Right renal cortex interstitium (tissue), 3 donors: ENCODE data around the gene AUTS2. TPM values are rescaled to one million over a fixed set of nuclear protein-coding genes. Genes with fewer than 3 reads are reported as not detected.

Source experiments
- DNase-seq, 3 donors: peaks; one replicate each; pipeline ENCODE4 v3.0.0-alpha.2; 2013; ENCODE audit warnings: low read depth in 3 of 3, low spot score in 2 of 3
- polyA plus RNA-seq, 3 donors: library from polyadenylated mRNA; unstranded; fragments of 120-200 nt; gene quantifications; one replicate each; pipeline ENCODE4 v1.2.1, GENCODE V29; 2013; ENCODE audit not compliant: insufficient read length in 3 of 3

The AUTS2 gene
- polyA plus RNA-seq, 3 donors = 51.6 to 66.2 (median 55.2) TPM

DNA sequence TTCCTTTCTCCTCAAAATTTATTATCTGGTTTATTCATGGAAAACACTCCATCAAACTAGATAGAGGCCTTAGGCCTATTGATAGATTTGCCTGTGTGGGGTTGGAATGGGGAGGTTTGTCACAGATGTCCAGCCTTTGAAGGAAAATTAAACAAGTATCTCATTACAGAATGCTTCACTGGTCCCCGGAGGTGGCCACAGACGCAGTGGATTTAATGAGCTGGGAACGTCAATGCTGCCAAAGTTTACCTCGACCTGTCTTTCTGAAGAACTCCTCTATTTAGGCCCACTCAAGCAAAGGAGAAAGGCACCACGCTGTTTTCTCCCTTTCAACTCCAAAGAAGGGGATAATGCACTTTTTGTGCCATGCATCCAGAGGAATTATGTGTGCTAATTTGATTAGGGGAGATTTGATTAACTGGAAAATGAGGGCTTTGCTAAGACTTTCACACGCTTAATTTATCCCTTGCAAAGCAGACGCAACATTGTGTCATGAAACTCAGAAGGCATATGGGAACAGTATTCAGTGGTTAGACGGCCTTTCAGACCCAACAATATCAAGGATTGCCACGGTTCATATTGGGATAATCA lies 974.9 kb downstream of the AUTS2 start:
- DNase-seq = no peak

DNA sequence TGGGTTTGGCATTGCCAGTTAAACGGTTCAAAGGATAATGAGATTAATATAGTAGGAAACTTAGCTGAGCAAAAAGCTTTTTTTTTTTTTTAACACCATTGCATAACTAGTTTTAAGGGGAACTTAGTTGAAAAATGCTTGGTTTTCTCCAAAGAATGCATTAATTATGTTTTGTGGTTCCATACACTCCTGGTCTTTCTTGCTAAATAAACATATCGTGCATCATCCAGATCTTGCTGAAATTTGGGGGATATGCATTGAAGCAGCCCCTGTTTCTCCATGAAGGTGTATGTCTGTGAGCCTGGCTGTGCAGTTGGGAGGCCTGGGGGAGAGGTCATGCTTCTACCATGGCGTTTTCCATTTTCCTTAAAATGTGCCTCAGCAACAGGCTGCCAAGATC lies 975.4 kb downstream of the AUTS2 start:
- DNase-seq = no peak

DNA sequence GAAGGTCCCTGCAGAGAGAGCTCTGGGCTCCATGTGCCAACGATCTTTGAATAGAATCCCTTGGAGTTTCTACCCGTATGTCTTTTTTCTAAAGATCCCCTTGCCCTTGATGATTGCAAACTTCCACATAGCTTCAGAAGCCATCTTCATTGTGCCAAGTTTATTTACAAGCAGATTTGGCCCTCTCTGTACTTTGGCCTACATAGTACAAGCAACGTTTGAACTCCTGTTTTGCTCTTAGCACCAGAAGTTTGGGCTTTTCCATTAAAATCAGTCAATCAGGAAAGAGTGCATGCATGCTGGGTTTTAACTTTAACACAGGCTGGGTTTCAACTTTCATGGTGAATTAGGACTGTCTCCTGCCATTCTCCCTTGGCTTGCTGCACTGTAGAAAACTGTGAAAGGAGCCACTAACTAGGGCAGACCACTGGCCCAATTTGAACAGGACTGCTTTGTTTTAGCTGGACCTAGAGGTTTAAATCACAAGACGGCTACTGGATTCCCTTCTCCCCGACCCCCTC lies 976.1 kb downstream of the AUTS2 start:
- no peak for DNase-seq

DNA sequence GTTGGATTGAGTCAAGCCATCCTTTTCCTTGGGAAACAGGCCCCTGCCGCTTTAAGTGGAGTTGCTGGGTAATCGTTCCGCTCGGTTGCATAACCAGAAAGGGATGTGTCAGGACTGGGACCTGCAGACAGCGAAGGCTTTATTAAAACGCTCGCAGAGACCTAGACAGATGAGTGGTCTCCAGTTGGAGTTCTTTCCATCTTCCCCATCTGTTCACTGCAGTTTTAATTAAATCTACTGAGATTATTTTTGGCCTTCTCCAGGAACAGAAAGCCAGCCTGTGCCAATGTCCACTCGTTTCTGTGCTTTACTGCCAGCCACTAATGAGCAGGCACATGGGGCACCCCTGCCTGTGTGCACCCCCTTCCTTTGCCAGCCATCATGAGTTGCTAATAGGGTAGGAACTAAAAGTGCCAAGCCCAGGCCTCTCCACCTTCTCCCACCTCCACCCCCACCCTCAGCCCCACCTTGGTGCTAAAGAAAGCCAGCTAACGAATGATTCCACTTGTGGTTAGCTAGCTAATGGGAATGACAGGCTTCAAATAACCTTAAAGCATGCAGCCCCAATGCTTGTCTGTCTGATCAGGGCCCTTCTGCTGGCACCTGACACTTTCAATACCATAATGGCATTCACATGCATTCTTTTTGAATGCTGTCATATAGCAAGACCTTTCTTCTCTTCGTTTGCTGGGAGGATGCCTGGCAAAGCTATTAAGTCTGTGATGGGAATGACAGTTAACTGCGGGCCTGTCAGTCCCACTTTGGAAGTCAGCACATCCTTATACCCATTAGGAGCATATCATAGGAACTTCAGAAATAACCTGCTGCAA lies 976.9 kb downstream of the AUTS2 start:
- no peak for DNase-seq

DNA sequence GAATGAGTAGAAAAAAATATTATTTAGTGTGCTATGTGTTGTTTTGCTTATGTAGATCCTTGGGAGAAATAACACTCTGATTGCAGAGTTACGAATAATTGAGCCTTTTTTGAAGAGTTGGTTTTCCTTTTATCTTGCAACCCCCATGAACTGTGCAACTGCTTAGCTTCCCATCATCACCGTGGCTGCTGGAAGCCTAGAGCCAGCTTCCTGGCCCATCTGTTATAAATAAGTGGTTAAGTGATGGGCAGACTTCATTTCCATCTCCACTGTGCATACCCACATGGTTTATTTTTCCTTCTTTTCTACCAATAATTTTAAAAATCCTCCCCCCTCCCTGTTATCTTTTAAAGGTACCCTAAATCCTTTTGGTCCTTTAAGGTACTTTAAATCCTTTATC lies 978.8 kb downstream of the AUTS2 start:
- no peak for DNase-seq

DNA sequence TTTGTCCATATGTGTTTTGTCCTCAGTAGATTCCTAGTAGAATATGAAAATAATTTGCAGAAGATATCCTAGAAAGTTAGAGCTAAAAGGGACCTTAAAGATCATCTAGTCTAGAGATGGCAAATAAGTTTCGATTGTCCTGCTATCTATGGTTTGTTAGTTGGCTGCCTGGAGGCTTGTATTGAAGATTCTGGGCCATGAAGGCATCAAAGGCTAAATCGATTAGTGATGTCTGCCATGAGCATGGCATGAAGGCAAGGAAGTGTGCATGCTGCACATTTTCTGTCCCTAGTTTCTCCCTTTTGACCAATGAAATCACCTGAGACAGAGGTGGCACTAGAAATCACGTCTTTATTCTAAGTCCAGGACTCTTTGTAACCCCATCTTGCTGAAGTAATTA lies 979.9 kb downstream of the AUTS2 start:
- DNase-seq = no peak

DNA sequence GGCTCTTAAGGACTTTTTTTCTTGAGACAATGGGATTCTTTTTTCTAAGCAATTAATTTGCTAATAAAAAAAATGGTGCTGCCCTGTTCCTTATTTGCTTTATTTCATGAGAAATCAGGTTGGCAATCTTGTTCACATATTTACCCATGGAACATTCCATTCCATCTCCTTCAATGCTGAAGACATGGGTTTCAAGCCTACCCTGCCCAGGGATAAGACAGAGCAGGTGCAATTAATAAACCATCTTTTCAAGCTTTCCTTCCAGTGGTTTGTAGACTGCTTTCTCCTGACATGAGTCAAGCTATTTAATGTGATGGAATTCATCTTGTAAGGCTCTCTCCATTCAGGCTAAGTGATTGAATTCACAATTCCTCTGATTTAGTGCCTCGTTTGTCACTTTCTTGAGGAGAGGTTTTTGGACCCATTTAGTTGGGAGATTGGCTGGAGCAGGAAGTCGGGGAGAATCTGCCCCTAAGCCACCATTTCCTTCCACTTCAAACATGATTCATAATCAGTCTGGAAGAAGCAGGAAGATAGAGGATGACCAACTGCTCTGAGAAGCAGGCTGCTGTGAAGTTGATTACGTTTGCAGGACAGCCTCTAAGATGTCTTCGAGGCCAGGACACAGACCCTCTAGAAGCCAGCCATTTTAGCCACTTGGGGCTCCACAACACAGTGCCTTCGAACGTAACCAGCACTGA lies 981.3 kb downstream of the AUTS2 start:
- DNase-seq = no peak

DNA sequence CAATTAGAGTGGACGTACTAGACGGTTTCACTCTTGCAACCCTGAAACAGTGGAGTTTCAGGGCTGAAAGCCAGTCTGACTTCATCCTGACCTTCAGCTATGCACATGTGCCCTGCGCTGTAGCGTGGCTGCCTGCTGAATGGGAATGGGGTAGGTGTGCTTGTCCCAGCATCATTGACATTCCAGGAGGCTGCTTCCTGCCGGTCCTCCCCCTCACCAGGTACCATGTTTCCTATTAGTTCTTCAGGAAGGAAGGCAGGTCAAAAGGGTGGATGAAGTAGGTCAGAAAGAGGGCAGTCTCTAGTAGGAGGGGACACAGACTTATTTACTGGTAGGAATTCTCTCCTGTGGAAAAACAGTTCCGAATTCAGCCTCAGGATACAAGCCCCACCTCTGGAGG lies 981.9 kb downstream of the AUTS2 start:
- no peak for DNase-seq

DNA sequence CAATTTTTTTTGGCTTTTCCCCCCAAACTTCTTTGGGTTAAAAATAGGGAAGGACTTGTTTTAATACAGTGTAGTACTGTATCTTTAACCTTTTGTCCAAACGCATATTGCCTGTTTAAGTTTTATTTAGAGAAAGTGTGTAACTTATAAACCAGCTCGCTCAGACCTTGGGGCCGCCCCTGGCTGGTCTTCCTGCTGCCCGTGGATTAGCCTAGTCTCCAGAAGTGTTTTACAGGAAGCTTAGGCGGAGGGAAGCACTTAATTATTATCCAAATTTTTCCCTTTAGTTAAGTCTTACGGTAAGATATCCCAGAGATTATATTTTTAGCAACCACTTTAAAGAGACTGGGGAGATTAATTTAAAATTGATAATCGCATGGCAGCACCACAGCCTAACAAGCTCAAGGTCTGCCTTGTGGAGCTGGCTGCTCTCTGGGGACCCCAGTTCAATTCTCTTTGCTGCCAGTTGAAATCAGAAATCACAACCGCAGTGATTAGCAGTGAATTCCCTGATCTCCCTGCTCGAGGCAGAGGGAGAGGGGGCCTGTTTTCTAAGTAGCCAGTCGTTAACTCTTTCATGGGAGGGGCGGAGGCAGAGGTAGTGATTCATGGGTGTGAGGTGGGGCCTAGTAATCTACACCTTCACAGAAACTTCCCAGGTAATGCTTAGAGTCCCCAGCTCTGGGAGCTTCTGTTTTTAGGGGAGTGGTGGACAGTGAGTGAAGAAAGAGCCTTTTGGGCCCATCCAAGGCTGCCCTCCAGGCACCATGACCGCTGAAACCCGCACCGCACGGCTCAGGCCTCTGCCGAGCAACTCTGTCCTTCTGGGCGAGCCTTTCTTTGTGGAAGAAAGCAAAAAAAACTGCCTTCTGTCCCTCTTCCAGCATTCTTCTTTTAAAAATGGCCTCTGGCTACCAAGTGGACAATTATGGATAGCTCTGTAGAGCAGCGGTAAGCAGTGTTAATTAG lies 984.9 kb downstream of the AUTS2 start:
- no peak for DNase-seq

DNA sequence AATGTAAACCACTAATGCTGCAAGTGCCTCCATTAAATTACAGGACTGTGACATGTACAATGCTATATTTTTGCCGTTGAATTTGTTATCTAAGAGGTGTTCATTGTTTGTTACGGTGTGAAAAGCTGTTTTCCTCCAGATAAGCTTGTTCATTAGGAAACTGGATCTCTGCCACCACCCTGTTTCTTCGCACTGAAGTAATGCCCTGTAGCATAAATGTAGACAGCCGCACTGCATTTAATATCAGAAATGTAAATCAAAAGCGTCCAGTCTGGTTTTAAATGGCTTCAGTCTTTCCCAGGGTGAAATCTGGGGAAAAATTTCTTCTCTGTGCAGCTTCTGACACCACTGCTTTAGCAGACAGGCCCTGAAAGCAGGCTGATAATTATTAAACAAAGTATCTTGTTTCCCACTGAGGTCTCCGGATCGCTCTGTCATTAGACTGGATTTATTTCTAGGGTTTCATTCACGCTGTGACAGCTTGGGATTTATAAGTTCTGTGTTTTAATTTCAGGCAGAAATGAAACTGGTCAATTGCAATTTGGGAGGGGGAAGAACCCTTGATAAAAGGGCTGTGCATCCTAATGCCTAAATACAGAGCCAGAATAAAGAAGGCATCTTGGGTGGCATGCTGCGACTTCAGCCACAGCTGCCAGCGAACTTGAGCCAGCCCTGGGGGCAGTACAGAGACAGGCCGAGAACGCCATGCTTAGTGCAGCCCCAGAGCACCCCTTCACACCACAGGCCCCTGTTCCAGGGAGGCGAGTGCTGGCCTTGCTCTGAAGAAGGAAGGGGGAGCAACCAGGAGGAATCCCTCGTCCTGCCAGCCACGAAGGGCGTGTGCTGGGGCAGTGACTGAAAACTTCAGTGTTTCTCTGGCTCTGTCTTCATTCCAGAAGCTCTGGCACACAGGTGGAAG lies 985.9 kb downstream of the AUTS2 start:
- DNase-seq = no peak

DNA sequence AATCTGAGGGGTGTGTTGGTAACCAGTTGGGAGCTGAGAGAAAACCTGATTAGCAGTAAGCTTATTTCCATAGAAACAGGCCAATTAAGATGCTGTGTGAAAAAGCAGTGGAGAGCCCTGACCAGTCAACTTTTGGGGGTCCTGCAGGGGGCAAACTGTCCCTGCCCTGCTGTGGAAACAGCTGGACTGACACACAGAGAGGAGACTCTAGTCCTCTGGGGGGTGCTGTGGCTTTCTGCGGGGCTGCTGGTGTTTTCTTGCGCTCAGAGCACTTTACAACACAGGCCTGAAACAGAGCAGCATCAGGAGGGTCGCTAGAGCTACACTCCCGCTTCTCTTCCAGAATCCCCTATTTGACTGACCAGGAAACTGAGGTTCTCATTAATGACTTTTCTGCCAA lies 986.8 kb downstream of the AUTS2 start:
- no peak for DNase-seq

DNA sequence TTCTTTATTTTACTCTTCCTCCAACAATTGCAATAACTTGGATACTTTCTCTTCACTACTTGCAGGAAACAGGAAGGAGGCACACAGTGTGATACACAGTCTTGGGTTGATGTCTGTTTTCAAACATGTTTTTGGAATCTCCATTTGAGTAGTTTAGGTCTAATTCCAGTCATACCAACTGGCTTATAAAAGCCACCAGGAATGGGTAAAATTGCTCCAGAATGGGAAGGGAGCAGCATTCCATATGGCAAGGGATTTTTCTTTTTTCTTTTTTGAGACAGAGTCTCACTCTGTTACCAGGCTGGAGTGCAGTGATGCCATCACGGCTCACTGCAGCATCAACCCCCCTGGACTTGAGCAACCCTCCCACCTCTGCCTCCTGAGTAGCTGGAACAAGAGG lies 988.5 kb downstream of the AUTS2 start:
- no peak for DNase-seq

DNA sequence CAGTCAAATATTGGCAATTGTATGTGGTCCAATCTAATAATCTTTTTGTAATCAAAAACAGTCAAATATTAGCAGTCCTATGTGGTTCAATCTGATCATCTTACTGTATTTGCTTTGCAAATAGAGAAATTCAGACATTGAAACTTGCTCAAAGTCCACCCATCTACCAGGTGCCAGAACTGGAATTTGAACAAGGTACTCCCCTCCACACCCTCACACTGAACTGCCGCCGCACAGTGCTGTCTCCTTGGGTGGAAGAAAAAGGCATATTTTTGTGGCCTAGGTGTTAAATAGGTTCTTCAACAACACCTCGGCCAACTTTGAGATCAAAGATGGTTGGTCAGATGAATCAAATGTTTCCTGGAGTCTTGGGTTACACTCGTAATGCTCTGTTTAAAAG lies 989.5 kb downstream of the AUTS2 start:
- DNase-seq = no peak

DNA sequence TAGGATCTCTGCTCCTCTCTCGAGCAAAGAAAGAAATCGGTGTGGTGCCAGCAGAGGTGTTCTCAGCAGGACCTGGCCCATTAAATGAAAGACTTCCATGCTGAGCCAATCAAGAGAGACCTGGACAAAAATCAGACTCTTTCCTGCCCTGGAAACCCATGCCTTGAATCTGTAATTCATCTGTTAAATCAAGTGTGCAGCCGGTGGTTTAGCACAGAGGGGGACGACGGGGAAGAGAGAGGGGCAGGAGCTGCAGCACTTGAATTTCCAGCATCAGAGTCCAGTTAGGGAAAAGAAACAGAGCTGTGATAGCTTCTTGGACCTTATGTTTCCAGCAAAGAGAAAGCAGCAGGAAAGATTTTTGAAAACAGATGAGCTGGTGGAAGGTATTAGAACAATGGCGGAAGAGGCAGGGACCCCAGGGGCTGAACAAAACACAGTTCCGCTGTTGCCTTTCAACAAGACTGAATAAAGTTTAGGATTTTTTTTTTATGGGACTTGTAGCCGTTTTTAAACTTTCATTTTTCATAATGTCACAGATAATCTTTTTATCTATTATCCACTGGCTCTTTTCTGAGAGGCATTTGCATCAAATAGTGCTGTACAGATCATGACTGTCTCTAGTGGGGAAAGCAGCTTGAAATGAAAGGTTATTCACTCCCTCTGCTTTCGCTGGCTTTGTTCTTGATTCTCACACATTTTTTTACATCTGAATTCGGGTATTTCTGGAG lies 990.1 kb downstream of the AUTS2 start:
- DNase-seq = no peak

DNA sequence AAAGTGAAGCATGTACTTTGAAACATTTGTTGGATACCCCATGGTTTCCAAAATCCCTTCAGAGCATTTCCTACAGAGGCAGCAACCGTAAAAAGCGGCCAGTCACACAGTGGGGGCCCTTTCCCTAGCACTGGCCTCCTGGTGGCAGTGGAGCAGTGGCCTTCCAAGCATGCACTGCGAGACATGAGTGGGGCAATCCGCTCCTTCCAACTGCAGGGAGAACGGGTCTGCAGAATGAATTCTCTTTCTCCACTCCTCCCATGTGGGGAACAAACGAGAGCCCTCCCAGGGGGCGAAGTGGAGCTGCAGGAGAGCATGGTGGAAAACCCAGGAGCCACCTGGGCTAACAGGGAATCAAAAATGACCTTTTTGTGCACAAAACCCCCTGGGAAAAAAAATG lies 990.7 kb downstream of the AUTS2 start:
- no peak for DNase-seq

DNA sequence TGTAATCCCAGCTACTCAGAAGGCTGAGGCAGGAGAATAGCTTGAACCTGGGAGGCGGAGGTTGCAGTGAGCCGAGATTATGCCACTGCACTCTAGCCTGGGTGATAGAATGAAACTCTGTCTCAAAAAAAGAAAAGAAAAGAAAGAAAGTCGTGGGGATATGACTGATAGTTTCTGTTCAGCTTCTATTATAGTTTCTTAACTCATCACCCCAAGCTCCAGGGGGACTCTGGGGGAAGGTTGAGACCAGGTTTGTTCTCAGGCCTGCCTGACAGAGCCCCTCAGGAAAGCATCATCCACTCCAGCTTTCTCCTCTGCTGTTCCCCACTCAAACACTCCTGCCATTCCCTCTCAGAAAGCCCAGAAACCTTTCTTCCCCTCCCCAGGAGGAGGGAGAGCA lies 991.3 kb downstream of the AUTS2 start:
- DNase-seq = no peak

DNA sequence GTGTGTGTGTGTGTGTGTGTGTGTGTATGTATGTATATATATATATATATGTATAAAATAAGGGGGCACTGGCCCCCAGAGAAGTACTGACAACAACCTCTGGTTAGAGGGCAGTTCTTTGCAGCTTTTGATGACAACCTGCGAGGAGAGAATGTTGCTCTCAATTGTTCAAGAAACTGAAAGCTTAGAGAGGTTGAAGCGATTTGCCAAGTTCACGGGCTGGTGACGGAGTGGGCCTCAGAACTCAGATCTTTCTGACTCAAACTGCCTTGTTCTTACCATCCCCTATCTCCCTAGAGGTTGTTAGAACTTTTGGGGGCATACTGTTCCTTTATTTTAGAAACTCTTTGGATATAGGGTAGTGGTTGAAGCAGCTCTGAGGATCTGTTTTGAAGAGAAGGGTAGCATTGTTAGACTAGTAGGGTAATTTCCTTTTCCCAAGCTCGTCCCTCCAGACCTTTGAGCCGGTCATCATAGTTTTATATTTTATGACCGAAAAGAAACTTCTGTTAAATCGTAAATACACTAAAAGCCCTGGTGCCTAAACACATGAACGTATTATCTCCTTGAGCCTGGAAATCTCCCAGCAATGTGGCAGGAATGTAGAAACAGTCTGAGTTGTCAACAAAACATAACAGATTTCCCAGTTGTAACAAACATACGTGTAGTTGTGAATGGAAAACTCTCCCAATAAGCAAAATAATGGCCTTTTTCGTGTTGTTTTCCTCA lies 992.0 kb downstream of the AUTS2 start:
- no peak for DNase-seq

DNA sequence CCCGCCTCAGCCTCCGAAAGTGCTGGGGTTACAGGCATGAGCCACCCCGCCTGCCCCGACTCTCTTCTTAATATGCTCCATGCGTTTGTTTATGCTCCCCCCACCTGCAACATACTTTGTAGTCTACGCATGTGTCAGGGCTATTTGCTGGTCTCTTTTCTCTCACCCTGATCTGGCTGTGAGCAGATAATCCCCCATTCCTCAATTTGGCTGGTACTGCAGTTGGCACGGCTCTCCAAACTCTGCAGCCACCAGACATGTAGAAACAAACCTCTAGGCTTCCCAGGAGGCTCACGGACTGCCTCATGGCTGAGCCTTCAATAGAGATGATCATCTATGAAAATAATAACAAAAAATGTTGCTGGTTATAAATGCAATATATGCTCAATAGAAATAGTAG lies 993.4 kb downstream of the AUTS2 start:
- no peak for DNase-seq
